Dermis microvascular lymphatic vessel endothelial cell (primary cell): ENCODE results near the gene HMSD. TPM values are rescaled to one million over a fixed set of nuclear protein-coding genes. Genes with fewer than 3 reads are reported as not detected.
"Not testable (repeated sequence)": the region's sequence is repeated elsewhere in the genome, so short reads cannot be mapped to it uniquely, and the experiment has no call there.

Experiments used
- DNase-seq, 2 donors: peaks; one replicate each; pipeline versions ENCODE4 v3.0.0 to v3.0.0-alpha.2; 2010; ENCODE audit warnings: low read depth in 2 of 2
- total RNA-seq: library from RNA; depleted of rRNA; stranded (reverse); fragments of >200 nt; gene quantifications from 2 replicates; pipeline ENCODE4 v1.2.1, GENCODE V29; 2014

The HMSD gene
- total RNA-seq, result not detected in 2 replicates

GRCh38 chr18:63949068-63949737, at the start of gene HMSD:
Gene HMSD, plus strand, starts transcription at chr18:63949301. Its CDS starts 4,155 bp downstream, at chr18:63953456.
- peak in 1 of 2 donors; percentile 31 for DNase-seq

- DNase-seq, result no peak
Measured at GRCh38 chr18:63903851-63904570, 45.1 kb upstream of the HMSD start.

GRCh38 chr18:63904694-63905093, 44.4 kb upstream of the HMSD start:
- DNase-seq, result no peak

- DNase-seq, result no peak
Measured at GRCh38 chr18:63905361-63905760, 43.7 kb upstream of the HMSD start.

GRCh38 chr18:63906056-63906455, 43.0 kb upstream of the HMSD start:
- no peak for DNase-seq

- no peak for DNase-seq
Measured at GRCh38 chr18:63907664-63908063, 41.4 kb upstream of the HMSD start, which contains the start of gene SERPINB10. Gene SERPINB10, plus strand, starts transcription at chr18:63907958. Its CDS starts 7,553 bp downstream, at chr18:63915511.

- DNase-seq, result no peak
Measured at GRCh38 chr18:63908858-63909257, 40.2 kb upstream of the HMSD start.

GRCh38 chr18:63909870-63910269, 39.2 kb upstream of the HMSD start:
- DNase-seq, result no peak

- DNase-seq, result no peak
Measured at GRCh38 chr18:63917817-63918216, 31.3 kb upstream of the HMSD start.

GRCh38 chr18:63922049-63922448, 27.1 kb upstream of the HMSD start:
- DNase-seq, result no peak

- no peak for DNase-seq
Measured at GRCh38 chr18:63924551-63924950, 24.6 kb upstream of the HMSD start.

- DNase-seq, result no peak
Measured at GRCh38 chr18:63928331-63928730, 20.8 kb upstream of the HMSD start.

GRCh38 chr18:63929369-63929768, 19.7 kb upstream of the HMSD start:
- DNase-seq, result not testable (repeated sequence)

- DNase-seq, result no peak
Measured at GRCh38 chr18:63930773-63931354, 18.2 kb upstream of the HMSD start.

GRCh38 chr18:63936156-63936931, 12.8 kb upstream of the HMSD start:
- peak; percentile 15 to 60 for DNase-seq

GRCh38 chr18:63936932-63937393, 12.1 kb upstream of the HMSD start:
- DNase-seq, result no peak

GRCh38 chr18:63940008-63940407, 9.1 kb upstream of the HMSD start:
- DNase-seq, result no peak

GRCh38 chr18:63940543-63941050, 8.5 kb upstream of the HMSD start:
- not testable (repeated sequence) for DNase-seq

- no peak for DNase-seq
Measured at GRCh38 chr18:63947051-63947790, 1.9 kb upstream of the HMSD start.

GRCh38 chr18:63951302-63951705, 2.2 kb downstream of the HMSD start:
- no peak for DNase-seq

GRCh38 chr18:63953811-63954210, 4.7 kb downstream of the HMSD start:
- no peak for DNase-seq
